Transverse colon (tissue), 4 donors: ENCODE data around the gene ZFP92. TPM values are rescaled to one million over a fixed set of nuclear protein-coding genes. Genes with fewer than 3 reads are reported as not detected.

Experiments used
- DNase-seq: peaks from one replicate; pipeline ENCODE4 v3.0.0-alpha.2; 2019
- H3K27ac ChIP-seq, 4 donors: fragments of 200-600 bp; sonication (generic); 2 replicates each; pipeline ENCODE4 v1.5.1; 2016 to 2018; ENCODE audit warnings: inconsistent platforms in 4 of 4
- H3K27me3 ChIP-seq: fragments of 200-600 bp; sonication (generic); 2 replicates; pipeline ENCODE4 v1.5.1; 2017; ENCODE audit warnings: inconsistent platforms
- H3K36me3 ChIP-seq, 4 donors: fragments of 200-600 bp; sonication (generic); 2 replicates each; pipeline ENCODE4 v1.5.1; 2017 to 2019; ENCODE audit warnings: inconsistent platforms in 4 of 4
- H3K4me1 ChIP-seq, 4 donors: fragments of 200-600 bp; sonication (generic); 2 replicates each; pipeline ENCODE4 v1.5.1; 2017 to 2020; ENCODE audit warnings: inconsistent platforms in 4 of 4
- H3K4me3 ChIP-seq, 4 donors: fragments of 200-600 bp; sonication (generic); 1 replicate in 1 of 4; 2 replicates in 3 of 4; pipeline versions ENCODE4 v1.5.1 to v1.6.1; 2017 to 2019; ENCODE audit warnings: inconsistent platforms in 4 of 4
- H3K9me3 ChIP-seq, 2 donors: fragments of 200-600 bp; sonication (generic); 2 replicates each; pipeline ENCODE4 v1.5.1; 2017 to 2019; ENCODE audit warnings: inconsistent platforms in 2 of 2
- CTCF ChIP-seq, 5 experiments: fragments of 200-600 bp in 3 of 5; fragments of 450-650 bp in 2 of 5; sonication (generic) in 3 of 5; IDR thresholded peaks; 1 replicate in 2 of 5; 2 replicates in 3 of 5; pipeline ENCODE4 v1.5.1; 2016 to 2017; ENCODE audit warnings: antibody characterized with exemption in 5 of 5, inconsistent platforms in 3 of 5, mild to moderate bottlenecking in 2 of 5, moderate library complexity in 1 of 5
- EP300 ChIP-seq: sonication (generic); formaldehyde crosslinking; IDR thresholded peaks from one replicate; pipeline ENCODE4 v1.6.1; 2017; ENCODE audit warnings: antibody characterized with exemption, low read depth
- POLR2A ChIP-seq: fragments of 450-650 bp; IDR thresholded peaks from one replicate; pipeline ENCODE4 v1.6.1; 2016; ENCODE audit warnings: antibody characterized with exemption, mild to moderate bottlenecking, moderate library complexity
- POLR2AphosphoS5 ChIP-seq, 3 donors: sonication (generic); formaldehyde crosslinking; IDR thresholded peaks; one replicate each; pipeline ENCODE4 v1.6.1; 2016; ENCODE audit warnings: antibody characterized with exemption in 3 of 3
- WGBS, 2 donors: methylation state at CpG; one replicate each; pipeline ENCODE4 v1.1.5; 2018; ENCODE audit warnings: low coverage in 1 of 2; 5-methylcytosine and 5-hydroxymethylcytosine counted together
- in situ Hi-C, 4 donors: fragments of 200-750 bp; cut with MboI; loops; one replicate each; pipeline versions ENCODE4 v1.15.0 to v1.15.1; 2017; ENCODE audit warnings: low sequenced_read_pairs in 3 of 4, low pct_ligation_motif_present in 1 of 4, low pct_unique_long_range_greater_than_20kb in 1 of 4
- intact Hi-C: fragments of 100-400 bp; cut with DNase I; formaldehyde crosslinking; loops from one replicate; pipeline ENCODE4 v1.15.1; 2023; ENCODE audit warnings: low total_unique reads
- total RNA-seq, 4 donors: library from RNA; depleted of rRNA; stranded (reverse); fragments of >200 nt; gene quantifications; one replicate each; pipeline ENCODE4 v1.1.0, GENCODE V29; 2016

ZFP92 gene
- total RNA-seq, 4 donors from 2014 or later: 0.27 to 3.0 (median 1.3) TPM

- H3K27me3 ChIP-seq: no peaks in the 10 kb centered on the region
- intact Hi-C loops (no loop called here), in situ Hi-C loops (loop anchor here in 1 of 4 donors (25.0 kb wide), 1 partner anchor 205 kb away; no protein-coding TSS in a partner anchor)
- TF ChIP-seq CTCF (IDR thresholded peaks at IDR 0.05): no peak
- 64 to 75% methylated on average over 4 to 5 of the region's 5 CpGs for WGBS, 2 donors
- no peaks in the 10 kb centered on the region for H3K36me3 ChIP-seq
- no peak overlapping the region for H3K27ac ChIP-seq
- no peak overlapping the region for H3K4me3 ChIP-seq
- H3K9me3 ChIP-seq: no peaks in the 10 kb centered on the region
- no peaks in the 10 kb centered on the region for H3K4me1 ChIP-seq
- DNase-seq: no peak
These were observed 44.3 kb upstream of the ZFP92 start for GRCh38 chrX:153366878-153367538.

GRCh38 chrX:153370293-153371055 is 40.8 kb upstream of the ZFP92 start:
- intact Hi-C loops (no loop called here), in situ Hi-C loops (loop anchor here in 1 of 4 donors (25.0 kb wide), 1 partner anchor 208 kb away; no protein-coding TSS in a partner anchor)
- H3K4me3 ChIP-seq: no peak overlapping the region
- WGBS, 2 donors: 24 to 66% methylated on average over 2 to 8 of the region's 8 CpGs
- H3K27me3 ChIP-seq: no peaks in the 10 kb centered on the region
- H3K9me3 ChIP-seq: no peaks in the 10 kb centered on the region
- no peaks in the 10 kb centered on the region for H3K4me1 ChIP-seq
- TF ChIP-seq EP300: no peak
- H3K27ac ChIP-seq: no peak overlapping the region
- no peaks in the 10 kb centered on the region for H3K36me3 ChIP-seq
- no peak for DNase-seq

- Histone ChIP-seq H3K9me3 (no peaks in the 10 kb centered on the region), H3K4me3 (no peak overlapping the region), H3K36me3 (no peaks in the 10 kb centered on the region), H3K27me3 (no peaks in the 10 kb centered on the region), H3K27ac (no peak overlapping the region), H3K4me1 (no peaks in the 10 kb centered on the region)
- intact Hi-C loops: no loop called here
- in situ Hi-C loops: loop anchor here in 1 of 4 donors (25.0 kb wide), 1 partner anchor 209 kb away; no protein-coding TSS in a partner anchor
- TF ChIP-seq CTCF (IDR thresholded peaks at IDR 0.05) (no peak), POLR2AphosphoS5 (IDR thresholded peaks at IDR 0.05) (no peak), EP300 (no peak), POLR2A (no peak)
- WGBS, 2 donors: 64% methylated on average over 3 of the region's 3 CpGs; no CpG with 5 or more reads in 1 of the 2 donors
- DNase-seq: no peak
These were observed 40.0 kb upstream of the ZFP92 start for GRCh38 chrX:153371256-153371655.

- Histone ChIP-seq H3K9me3 (no peaks in the 10 kb centered on the region), H3K27me3 (no peaks in the 10 kb centered on the region), H3K27ac (no peak overlapping the region), H3K4me1 (no peaks in the 10 kb centered on the region), H3K4me3 (no peak overlapping the region), H3K36me3 (no peaks in the 10 kb centered on the region)
- TF ChIP-seq CTCF (IDR thresholded peaks at IDR 0.05): no peak
- no peak for TF ChIP-seq POLR2AphosphoS5 (IDR thresholded peaks at IDR 0.05)
- no peak for TF ChIP-seq POLR2A
- no peak for TF ChIP-seq EP300
- in situ Hi-C loops: loop anchor here in 1 of 4 donors (25.0 kb wide), 1 partner anchor 211 kb away; no protein-coding TSS in a partner anchor
- no peak for DNase-seq
- intact Hi-C loops: no loop called here
These were observed 38.3 kb upstream of the ZFP92 start for GRCh38 chrX:153372949-153373348.
